Keratinocyte (primary cell): ENCODE data around the gene RAB9A. TPM values are rescaled to one million over a fixed set of nuclear protein-coding genes. Genes with fewer than 3 reads are reported as not detected.

Experiments
- DNase-seq: peaks from one replicate; pipeline ENCODE4 v3.0.0-alpha.2; 2011; ENCODE audit warnings: low read depth, missing footprints, low spot score
- FAIRE-seq: peaks from 2 replicates; lab custom pipeline; 2011; peaks lifted over from hg19 to GRCh38; lab: Jason Lieb, UNC
- H2AFZ ChIP-seq: 2 replicates; pipeline ENCODE4 v1.6.0; 2012; ENCODE audit warnings: low read length, control low read depth, inconsistent platforms; ENCODE audit not compliant: control insufficient read depth
- H3K27ac ChIP-seq: 2 replicates; pipeline ENCODE4 v1.5.1; 2011; ENCODE audit warnings: low read length; ENCODE audit not compliant: control insufficient read depth, insufficient read depth
- H3K27me3 ChIP-seq: 3 replicates; pipeline ENCODE4 v1.6.0; 2011; ENCODE audit warnings: low read length; ENCODE audit not compliant: control insufficient read depth, insufficient read depth; ENCODE audit errors: extremely low read depth
- H3K36me3 ChIP-seq, 2 experiments: 2 replicates in 1 of 2; 3 replicates in 1 of 2; pipeline ENCODE4 v1.5.1; 2011; ENCODE audit warnings: low read length in 2 of 2, mild to moderate bottlenecking in 1 of 2; ENCODE audit not compliant: control insufficient read depth in 2 of 2, insufficient read depth in 2 of 2; ENCODE audit errors: extremely low read depth in 1 of 2
- H3K4me1 ChIP-seq: 3 replicates; pipeline ENCODE4 v1.5.1; 2011; ENCODE audit warnings: low read length; ENCODE audit not compliant: control insufficient read depth, insufficient read depth; ENCODE audit errors: extremely low read depth
- H3K4me2 ChIP-seq: 3 replicates; pipeline ENCODE4 v1.6.0; 2011; ENCODE audit warnings: low read depth, low read length; ENCODE audit not compliant: control insufficient read depth, insufficient read depth; ENCODE audit errors: extremely low read depth
- H3K4me3 ChIP-seq, 3 experiments: fragments of 200-600 bp in 1 of 3; sonication (generic) in 1 of 3; 2 replicates in 2 of 3; 3 replicates in 1 of 3; pipeline ENCODE4 v1.5.1; 2011 to 2016; ENCODE audit warnings: low read length in 3 of 3, mild to moderate bottlenecking in 3 of 3, control low read depth in 2 of 3, inconsistent platforms in 1 of 3, low read depth in 1 of 3, mixed read lengths in 1 of 3, mixed run types in 1 of 3, moderate library complexity in 1 of 3; ENCODE audit not compliant: control insufficient read depth in 2 of 3, insufficient read depth in 2 of 3; ENCODE audit errors: extremely low read depth in 1 of 3
- H3K79me2 ChIP-seq: 2 replicates; pipeline ENCODE4 v1.6.0; 2012; ENCODE audit warnings: low read length; ENCODE audit not compliant: control insufficient read depth, insufficient read depth
- H3K9ac ChIP-seq: 3 replicates; pipeline ENCODE4 v1.6.0; 2011; ENCODE audit warnings: low read length; ENCODE audit not compliant: control insufficient read depth, insufficient read depth; ENCODE audit errors: extremely low read depth
- H3K9me1 ChIP-seq: 3 replicates; pipeline ENCODE4 v1.6.0; 2011; ENCODE audit warnings: low read length; ENCODE audit not compliant: control insufficient read depth, insufficient read depth; ENCODE audit errors: extremely low read depth
- H3K9me3 ChIP-seq: 2 replicates; pipeline ENCODE4 v1.5.1; 2012; ENCODE audit warnings: low read depth, low read length; ENCODE audit not compliant: control insufficient read depth
- H4K20me1 ChIP-seq: 3 replicates; pipeline ENCODE4 v1.6.0; 2011; ENCODE audit warnings: low read length; ENCODE audit not compliant: control insufficient read depth, insufficient read depth; ENCODE audit errors: extremely low read depth
- EZH2 ChIP-seq: IDR thresholded peaks from one replicate; pipeline ENCODE4 v1.6.1; 2012; ENCODE audit warnings: inconsistent platforms, mild to moderate bottlenecking, low read length, moderate library complexity
- dilution Hi-C: fragments of 300-500 bp; cut with MboI; formaldehyde crosslinking; loops from one replicate; pipeline ENCODE4 v1.7.0; 2020; ENCODE audit warnings: low sequenced_read_pairs; ENCODE audit not compliant: extremely low pct_ligation_motif_present
- polyA plus RNA-seq, 5 experiments: library from polyadenylated mRNA; depleted of rRNA in 3 of 5; stranded (reverse) in 3 of 5; stranded (forward) in 1 of 5; unstranded in 1 of 5; fragments of >200 nt; gene quantifications; 1 replicate in 1 of 5; 2 replicates in 3 of 5; 3 replicates in 1 of 5; pipeline versions ENCODE4 v1.2.1 to v1.2.3, GENCODE V29; 2011 to 2012; ENCODE audit warnings: missing spikeins in 2 of 5, low read depth in 1 of 5, low replicate concordance in 1 of 5
- TF ChIP-seq, protein P1 (sequence below), 3 experiments: IDR thresholded peaks in 1 of 3; conservative IDR thresholded peaks in 1 of 3; optimal IDR thresholded peaks in 1 of 3; 2 replicates in 2 of 3; 3 replicates in 1 of 3; pipeline versions ENCODE3 to v1.5.1; 2011; ENCODE audit warnings: low read length in 3 of 3, mild to moderate bottlenecking in 3 of 3, moderate library complexity in 2 of 3, control low read depth in 1 of 3, inconsistent platforms in 1 of 3; ENCODE audit not compliant: insufficient read depth in 2 of 3; ENCODE audit errors: extremely low read depth in 1 of 3

RAB9A gene
- polyA plus RNA-seq, 1 donor (not counting 4 experiments of a cell fraction or from before 2014, with no cell fraction given): 46.0 TPM

DNA sequence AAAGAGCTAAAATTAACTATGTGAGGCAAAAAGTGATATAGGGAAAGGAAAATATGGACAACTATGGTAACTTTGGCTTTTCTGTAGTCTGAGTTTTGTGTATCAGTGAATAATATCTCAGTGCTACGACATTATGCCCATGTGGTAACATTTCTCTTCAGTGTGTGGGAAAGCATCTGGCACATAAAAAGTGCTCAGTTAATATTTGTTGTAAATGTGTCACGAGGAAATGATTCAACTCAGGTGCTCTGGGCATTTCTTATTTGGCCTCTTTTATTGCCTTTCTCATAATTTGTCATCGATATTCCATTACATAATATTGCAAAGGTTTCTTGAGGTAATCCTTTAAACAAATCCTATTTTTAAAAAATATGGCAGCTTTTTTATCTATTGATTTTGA lies 63.2 kb downstream of the RAB9A start:
- no peaks in the 10 kb centered on the region for H3K27me3 ChIP-seq
- dilution Hi-C loops: no loop called here
- no peak overlapping the region for H3K4me2 ChIP-seq
- DNase-seq: peak; percentile 32
- peaks cover 8 to 12% of the 10 kb centered on the region in 2 experiments for H3K36me3 ChIP-seq
- peaks cover 12% of the 10 kb centered on the region for H3K4me1 ChIP-seq
- no peaks in the 10 kb centered on the region for H3K9me1 ChIP-seq
- no peak for TF ChIP-seq EZH2
- TF ChIP-seq, protein P1, sequence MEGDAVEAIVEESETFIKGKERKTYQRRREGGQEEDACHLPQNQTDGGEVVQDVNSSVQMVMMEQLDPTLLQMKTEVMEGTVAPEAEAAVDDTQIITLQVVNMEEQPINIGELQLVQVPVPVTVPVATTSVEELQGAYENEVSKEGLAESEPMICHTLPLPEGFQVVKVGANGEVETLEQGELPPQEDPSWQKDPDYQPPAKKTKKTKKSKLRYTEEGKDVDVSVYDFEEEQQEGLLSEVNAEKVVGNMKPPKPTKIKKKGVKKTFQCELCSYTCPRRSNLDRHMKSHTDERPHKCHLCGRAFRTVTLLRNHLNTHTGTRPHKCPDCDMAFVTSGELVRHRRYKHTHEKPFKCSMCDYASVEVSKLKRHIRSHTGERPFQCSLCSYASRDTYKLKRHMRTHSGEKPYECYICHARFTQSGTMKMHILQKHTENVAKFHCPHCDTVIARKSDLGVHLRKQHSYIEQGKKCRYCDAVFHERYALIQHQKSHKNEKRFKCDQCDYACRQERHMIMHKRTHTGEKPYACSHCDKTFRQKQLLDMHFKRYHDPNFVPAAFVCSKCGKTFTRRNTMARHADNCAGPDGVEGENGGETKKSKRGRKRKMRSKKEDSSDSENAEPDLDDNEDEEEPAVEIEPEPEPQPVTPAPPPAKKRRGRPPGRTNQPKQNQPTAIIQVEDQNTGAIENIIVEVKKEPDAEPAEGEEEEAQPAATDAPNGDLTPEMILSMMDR (optimal IDR thresholded peaks at IDR 0.05 in 1 of 3, IDR thresholded peaks at IDR 0.05 in 1 of 3, conservative IDR thresholded peaks at IDR 0.05 in 1 of 3; ENCODE audit: extremely low read depth in 1 of 3, insufficient read depth in 2 of 3, low read length in 3 of 3): no peak
- H3K4me3 ChIP-seq: no peak overlapping the region
- no peak overlapping the region for H3K9ac ChIP-seq
- no peaks in the 10 kb centered on the region for H4K20me1 ChIP-seq
- H3K9me3 ChIP-seq: no peaks in the 10 kb centered on the region
- FAIRE-seq: no peak
- H3K79me2 ChIP-seq: no peaks in the 10 kb centered on the region
- H3K27ac ChIP-seq: peak overlapping the region; percentile 49
- H2AFZ ChIP-seq: no peak overlapping the region

DNA sequence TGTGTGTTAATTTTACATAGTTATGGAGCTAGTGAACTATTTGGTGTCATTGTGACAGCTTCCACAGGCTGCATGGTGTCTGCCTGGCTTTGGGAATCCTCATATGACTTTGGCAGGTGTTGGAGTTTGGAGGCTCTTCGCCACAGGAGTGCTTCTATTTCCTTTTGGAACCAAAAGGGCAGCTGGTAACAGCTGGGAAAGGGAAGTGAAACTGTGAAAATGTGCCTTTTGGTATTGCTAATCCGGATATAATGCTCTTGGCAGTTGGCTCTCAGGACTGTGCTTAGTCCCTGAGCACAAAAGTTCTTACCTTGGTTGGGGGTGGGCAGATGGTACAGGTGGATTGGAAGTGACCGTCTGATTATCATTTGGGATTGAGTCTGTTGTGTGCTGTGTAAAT lies 63.7 kb downstream of the RAB9A start:
- TF ChIP-seq EZH2: no peak
- TF ChIP-seq, protein P1 (optimal IDR thresholded peaks at IDR 0.05 in 1 of 3, IDR thresholded peaks at IDR 0.05 in 1 of 3, conservative IDR thresholded peaks at IDR 0.05 in 1 of 3; ENCODE audit: extremely low read depth in 1 of 3, insufficient read depth in 2 of 3, low read length in 3 of 3): no peak
- H3K36me3 ChIP-seq: peaks cover 11 to 16% of the 10 kb centered on the region in 2 experiments
- H3K9me3 ChIP-seq: no peaks in the 10 kb centered on the region
- H2AFZ ChIP-seq: no peak overlapping the region
- peak overlapping the region; percentile 23 for H3K27ac ChIP-seq
- no peak for FAIRE-seq
- no peaks in the 10 kb centered on the region for H4K20me1 ChIP-seq
- DNase-seq: no peak
- no peak overlapping the region for H3K4me2 ChIP-seq
- no peak overlapping the region for H3K9ac ChIP-seq
- dilution Hi-C loops: no loop called here
- H3K27me3 ChIP-seq: no peaks in the 10 kb centered on the region
- H3K9me1 ChIP-seq: no peaks in the 10 kb centered on the region
- H3K79me2 ChIP-seq: no peaks in the 10 kb centered on the region
- H3K4me1 ChIP-seq: peaks cover 10% of the 10 kb centered on the region
- H3K4me3 ChIP-seq: no peak overlapping the region
